Measurements from ENCODE around the gene CALML6.
"Not testable (repeated sequence)": the region's sequence is repeated elsewhere in the genome, so short reads cannot be mapped to it uniquely, and the experiment has no call there.

The CALML6 gene

DNA sequence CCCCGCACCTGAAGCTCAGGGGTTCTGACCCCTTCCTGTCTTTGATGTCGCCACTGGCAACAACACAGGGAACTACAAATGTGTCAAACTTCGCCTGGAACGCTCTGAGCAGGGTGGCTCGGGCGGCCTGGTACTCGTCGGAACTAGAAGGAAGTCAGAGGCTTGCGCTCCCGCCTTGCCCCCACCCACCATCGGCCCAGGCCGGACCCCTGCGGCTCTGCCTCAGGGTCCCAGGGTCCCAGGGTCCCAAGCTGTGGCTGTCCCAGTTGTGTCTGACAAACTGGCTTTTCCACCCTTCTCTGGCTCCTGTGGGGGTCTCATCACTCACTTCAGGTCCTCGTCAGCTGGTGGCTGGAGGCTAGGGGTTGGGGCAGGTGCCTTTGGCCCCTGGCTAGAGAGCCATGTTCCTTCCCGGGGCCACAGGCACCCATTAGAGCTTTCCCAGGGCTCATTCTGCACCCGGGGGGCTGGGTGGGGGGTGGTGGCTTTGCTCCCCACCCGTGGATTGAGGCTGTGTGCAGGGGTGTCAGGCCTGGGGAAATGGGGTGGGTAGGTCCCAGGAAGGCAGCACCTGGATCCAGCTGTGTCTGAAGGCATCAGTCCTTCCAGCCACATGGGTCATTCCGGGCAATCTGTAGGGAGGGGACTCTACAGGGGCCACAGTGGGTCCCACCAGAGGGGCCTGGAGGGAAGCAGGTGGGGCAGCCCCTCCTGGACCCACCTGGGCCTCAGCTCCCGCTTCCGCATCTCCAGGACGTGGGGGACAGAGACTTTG lies 12.0 kb downstream of the CALML6 start:
- DNase-seq = no peak

DNA sequence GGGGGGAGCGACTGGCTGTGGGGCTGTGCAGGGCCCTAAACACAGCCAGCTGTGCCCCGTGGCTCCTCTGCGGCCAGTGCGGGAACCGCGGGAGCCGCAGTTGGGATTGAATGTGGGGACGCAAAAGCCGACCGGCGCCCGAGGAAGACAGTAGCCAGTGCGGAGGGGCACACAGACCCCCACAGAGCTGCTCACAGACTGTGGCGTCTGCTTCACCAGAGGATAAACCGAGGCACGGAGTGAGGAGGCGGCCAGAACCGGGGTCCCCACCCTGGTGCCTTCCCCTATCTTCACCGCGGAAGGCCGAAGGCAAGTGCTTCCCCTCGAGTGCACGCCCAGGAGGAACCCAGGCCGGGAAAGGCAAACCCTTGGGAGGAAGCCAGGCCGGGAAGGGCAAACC lies 12.7 kb downstream of the CALML6 start:
- DNase-seq = no peak

DNA sequence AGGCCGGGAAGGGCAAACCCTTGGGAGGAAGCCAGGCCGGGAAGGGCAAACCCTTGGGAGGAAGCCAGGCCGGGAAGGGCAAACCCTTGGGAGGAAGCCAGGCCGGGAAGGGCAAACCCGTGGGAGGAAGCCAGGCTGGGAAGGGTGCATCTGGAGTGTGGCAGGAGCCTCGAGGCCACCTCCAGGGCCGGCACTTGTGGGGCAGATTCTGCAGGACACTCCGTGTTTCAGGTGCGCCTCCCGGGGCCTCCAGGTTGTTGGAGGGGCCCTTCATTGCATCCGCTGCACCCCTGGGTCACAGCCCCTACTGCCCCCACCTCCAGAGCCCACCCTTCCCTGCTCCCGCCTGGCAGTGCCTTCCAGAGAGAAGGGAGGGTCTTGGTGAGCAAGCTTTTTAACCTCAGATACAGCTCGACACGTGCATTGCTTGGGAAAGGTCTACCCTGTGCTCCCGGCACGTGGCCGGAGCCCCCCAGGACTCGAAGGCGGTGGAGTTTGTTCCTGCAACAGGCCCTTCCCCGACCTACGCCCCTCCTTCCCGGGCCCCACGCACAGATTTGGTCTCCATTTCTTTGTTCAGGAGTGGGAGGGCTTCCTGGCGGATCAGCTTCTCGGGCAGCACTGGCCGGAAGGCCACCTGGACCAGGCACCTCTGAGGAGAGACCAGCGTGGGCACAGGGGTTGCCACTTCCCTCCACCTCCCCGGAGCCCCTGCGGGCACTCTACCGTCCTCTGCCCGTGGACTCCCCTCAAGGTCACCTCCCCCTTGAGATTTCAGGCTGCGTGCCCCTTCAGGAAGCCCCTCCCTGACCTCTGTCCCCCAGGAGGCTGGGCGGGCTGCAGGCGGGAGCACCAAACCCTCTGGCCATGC lies 13.4 kb downstream of the CALML6 start:
- DNase-seq = no peak

DNA sequence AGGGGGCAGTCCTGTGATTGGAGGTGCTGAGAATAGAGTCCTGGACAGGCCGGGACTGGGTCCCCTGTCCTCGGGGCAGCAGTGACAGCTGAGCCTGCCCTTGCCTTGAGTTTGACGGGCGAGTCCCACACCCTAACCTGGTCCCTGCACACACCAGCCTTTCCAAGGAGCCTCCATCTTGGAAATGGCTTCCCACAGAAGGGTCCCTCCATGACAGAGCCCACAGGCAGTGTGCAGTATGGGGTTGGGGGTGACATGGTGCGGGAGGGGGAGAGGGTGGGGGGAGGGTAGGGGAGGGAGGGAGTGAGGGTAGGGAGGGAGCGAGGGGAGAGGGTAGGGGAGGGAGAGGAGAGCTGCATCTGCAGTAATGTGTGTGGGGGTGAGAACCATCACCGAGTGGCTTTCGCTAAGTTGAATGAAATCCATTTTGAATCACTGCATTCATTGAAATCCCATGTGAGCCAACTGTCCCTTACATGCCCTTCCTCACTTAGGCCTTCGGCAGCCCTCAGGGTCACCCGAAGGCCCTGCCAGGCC lies 14.1 kb downstream of the CALML6 start:
- no peak for DNase-seq

DNA sequence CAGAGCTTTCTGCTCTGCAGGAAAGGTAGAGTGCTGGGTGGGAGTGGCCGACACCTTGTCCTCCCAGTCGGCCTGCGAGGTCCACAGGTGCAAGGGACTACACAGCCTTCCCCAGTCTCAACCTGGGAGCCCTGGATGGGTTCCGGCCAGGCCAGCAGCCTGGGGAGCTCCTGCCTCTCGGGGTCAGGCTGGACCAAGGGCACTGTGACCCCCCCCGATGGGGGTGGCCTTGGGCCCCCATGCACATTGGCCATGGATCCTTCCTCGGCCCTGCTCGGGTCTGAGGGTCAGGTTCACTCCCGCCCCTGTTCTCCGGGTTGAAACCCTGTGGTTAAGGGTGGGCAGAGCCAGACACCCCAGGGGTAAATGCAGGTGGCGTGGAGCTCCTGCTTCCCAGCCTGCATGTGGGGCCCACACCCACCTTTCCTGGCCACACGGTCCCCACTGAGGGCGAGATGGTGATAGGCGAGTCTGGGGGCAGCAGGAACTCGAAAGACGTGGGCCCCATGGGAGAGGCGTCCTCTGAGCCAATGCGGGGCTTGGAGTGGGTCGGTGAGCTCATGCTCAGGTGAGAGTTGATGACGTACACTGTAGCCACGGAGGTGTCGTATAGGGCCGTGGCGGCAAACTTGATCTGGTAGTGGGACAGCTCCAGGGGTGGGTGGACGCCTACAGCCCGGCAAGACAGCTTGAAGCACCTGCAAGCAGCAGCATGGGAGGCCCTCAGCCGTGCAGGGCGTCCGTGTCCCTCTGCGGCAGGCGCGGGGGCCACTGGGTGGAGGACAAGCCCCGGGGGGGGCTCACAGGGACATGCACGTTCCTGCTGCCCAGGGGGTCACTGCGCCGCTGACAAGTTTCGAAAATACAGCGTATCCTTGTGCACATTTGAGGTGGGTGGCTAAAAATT lies 14.8 kb downstream of the CALML6 start:
- DNase-seq = no peak

DNA sequence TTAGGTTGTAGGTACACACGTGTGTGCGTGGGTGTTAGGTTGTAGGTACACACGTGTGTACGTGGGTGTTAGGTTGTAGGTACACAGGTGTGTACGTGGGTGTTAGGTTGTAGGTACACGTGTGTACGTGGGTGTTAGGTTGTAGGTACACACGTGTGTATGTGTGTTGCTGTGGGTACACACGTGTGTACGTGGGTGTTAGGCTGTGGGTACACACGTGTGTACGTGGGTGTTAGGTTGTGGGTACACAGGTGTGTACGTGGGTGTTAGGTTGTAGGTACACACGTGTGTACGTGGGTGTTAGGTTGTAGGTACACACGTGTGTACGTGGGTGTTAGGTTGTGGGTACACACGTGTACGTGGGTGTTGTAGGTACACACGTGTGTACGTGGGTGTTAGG lies 19.8 kb downstream of the CALML6 start:
- not testable (repeated sequence) for DNase-seq

DNA sequence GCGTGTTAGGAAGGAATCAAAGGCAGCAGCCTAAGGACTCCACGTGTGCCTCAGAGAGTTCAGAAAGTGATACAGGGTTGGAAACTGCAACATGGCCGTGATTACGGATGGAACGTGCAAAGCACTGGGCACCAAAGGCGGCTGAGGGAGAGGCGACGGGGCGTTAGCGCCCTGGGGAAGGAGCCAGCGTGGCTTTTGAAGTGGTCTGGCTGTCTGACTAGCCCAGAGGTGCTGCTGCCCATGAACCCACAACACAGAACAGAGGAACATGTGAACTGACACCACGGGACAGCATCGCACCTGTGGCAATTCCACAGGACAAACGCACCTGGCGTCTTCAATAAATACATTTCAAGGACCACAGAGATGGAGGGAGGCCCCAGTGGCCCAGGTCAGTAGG lies 22.0 kb downstream of the CALML6 start:
- no peak for DNase-seq

DNA sequence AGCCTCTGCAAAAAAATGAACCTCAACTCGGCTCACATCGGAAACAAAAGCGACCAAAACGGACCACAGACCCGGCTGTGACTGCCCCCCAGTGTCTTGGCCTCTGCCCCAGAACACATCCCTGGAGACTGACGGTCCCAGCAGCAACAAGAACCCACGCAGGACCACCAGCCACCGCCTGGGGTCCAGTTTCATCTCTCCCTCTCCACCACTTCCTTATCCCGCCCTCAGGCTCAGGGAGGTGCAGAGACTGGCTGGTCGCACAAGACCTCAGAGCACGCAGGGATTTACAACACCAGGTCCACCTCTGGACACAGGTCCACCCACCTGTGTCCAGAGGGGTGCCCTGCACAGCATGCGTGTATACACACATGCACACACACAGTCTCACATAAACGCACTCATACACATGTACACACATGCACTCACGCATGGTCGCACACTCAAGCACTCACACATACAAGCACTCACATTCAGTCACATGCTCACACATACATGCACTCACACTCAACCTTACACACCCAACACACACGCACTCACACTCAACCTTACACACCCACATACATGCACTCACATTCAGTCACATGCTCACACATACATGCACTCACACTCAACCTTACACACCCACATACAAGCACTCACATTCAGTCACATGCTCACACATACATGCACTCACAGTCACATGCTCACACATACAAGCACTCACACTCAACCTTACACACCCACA lies 22.7 kb downstream of the CALML6 start:
- DNase-seq = no peak

DNA sequence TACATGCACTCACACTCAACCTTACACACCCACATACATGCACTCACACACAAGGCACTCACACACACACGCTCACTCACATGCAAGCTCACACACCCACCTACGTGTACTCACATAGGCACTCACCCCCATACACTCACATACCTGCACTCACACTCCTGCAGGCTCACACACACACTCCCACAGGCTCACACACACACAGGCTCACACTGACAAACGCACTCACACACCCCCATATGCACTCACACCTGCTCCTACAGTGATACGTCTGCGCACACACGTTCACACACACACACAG lies 23.2 kb downstream of the CALML6 start:
- DNase-seq = no peak

DNA sequence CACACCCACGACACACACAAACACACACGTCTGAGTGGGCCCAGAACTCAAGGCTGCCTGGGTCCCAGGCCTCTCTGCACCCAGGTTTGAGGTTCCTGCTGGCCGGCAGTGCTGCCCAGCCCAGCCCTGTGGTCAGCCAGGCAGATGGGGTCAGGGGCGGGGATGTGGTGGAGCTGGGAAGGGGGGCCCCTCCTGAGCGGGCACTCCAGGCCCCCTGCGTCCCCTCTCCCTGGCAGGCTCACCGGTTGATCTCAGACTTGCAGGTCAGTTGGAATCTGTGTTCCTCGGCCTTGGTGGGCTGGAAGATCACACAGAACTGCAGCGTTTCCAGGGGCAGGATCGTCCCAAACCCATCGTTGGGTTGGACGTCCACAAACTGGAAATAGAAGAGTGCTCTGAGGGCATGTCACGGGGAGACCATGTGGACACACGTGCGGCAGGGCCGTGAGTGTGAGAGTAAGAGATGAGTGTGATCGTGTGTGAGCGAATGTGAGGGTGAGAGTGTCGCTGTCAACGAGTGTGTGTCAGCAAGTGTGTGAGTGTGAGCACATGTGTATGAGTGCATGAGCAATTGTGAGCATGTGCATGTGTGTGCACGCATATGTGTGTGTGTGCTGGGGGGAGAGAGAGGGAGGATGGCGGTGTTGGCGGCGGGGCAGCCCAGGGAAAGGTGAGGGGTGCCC lies 23.7 kb downstream of the CALML6 start:
- no peak for DNase-seq

DNA sequence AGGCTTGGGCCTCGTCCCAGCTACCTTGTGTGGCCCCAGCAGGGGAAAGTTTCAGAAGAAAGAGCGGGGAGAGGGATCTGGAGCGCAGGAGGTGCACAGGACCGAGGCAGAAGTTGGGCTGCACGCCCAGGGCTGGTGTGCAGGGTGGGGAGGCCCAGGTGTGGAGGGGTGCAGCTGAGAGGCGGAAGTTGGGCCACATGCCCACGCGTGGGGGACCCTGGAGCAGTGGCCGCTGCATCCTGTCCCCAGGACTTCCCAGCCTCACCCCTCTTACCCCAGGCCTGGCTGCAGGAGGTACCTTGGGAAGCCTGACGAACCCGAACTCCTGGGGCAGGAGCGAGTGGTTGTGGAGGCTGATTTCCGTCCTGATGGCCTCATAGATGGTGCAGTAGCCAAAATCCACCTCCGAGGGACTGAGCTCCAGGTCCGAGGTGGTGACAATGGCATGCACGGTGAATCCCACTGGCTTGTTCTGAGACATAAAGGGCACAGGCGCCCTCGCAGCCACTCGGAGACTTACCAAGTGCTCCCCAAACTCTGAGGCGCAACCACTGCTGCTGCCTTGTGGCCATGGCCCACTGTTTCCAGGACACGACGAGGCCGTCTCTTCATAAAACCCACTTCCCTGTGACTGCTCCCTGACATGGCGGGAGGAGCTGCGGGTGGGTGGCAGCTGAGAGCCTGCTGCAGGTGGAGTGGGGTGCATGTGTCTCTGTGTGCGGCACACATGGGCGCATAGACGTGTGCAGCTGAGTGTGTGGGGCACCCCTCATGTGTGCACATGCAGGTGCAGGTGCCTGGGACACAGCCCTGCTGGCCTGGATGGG lies 24.4 kb downstream of the CALML6 start:
- no peak for DNase-seq

DNA sequence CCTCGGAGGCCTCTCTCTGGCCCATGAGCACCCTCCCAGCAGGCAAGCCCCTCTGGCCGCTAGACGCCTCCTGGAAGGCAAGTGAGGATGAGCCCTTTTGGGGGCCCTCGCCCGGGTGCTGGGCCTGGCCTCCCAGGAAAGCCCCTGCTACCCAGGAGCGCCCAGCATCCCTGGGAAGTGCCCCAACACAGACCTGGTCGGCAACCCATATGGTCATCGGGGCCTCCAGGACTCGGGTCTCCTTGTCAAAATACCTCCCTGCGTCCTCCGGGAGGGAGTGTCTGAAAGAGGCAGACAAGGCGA lies 25.0 kb downstream of the CALML6 start:
- DNase-seq = no peak

DNA sequence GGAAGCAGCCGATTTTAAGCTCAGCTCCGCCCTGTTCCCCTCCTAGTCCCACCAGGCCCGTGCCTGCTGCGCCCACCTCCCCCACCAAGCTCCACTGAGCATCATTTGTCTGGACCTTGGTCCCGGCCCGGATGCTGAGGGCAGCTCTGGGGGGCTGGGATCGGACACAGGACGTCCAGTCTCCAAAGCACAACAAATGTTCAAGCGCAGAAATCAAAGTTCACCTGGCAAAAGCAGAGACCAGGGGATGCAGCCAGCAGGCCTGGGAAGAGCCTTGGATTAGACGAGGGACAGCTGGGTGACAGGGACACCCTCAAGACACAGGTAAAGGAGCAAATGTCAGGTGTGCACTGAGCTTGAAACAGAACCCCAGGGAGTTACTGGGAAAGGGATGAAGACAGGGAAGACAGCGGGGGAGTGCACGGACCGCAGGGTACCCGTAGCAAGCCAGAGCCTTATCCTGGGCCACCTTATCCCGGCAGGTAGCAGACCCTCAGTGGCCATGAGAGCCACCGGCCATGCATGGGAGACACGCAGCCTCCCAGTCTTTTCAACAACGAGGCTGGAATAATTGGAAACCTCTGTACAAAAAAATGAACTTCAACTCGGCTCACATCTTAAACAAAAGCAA lies 26.3 kb downstream of the CALML6 start:
- DNase-seq = no peak

DNA sequence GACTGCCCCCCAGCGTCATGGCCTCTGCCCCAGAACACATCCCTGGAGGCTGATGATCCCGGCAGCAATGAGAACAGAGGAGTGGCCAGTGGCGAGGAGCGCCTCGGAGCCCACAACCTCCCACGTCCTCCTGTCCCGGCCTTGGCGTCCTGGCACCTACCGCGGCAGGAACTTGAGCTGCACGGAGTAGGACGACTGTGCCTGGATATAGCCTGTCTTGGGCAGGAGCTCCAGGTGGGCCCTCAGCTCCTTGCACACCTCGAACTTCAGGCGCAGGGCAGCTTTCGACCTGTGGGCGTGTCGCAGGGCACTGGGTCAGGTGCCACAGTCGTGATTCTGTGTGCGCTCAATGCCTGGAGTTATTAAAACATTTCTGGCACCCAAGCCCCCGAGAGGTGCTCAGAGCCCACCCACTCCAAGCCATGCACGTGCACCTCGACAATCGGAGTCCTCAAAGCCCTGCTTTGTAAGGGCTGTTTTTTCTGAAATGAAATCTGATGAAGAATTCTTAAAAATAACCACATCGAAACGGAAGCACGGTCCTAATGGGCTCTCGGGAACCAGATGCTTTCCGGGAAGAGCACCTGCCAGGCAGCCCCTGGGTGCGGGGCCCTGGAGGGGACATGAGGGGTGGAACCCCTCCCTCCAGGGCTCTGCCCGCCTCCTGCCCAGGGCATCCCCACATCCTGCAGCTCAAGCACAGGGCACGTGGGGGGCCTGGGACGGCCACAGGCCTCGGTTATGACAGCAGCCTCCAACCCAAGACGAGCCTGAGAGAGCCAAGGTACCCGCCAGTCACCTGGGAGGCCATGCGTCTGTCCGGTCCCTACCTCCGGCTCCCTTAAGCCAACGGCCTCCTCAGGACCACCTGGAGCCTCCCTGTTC lies 27.1 kb downstream of the CALML6 start:
- DNase-seq = no peak

DNA sequence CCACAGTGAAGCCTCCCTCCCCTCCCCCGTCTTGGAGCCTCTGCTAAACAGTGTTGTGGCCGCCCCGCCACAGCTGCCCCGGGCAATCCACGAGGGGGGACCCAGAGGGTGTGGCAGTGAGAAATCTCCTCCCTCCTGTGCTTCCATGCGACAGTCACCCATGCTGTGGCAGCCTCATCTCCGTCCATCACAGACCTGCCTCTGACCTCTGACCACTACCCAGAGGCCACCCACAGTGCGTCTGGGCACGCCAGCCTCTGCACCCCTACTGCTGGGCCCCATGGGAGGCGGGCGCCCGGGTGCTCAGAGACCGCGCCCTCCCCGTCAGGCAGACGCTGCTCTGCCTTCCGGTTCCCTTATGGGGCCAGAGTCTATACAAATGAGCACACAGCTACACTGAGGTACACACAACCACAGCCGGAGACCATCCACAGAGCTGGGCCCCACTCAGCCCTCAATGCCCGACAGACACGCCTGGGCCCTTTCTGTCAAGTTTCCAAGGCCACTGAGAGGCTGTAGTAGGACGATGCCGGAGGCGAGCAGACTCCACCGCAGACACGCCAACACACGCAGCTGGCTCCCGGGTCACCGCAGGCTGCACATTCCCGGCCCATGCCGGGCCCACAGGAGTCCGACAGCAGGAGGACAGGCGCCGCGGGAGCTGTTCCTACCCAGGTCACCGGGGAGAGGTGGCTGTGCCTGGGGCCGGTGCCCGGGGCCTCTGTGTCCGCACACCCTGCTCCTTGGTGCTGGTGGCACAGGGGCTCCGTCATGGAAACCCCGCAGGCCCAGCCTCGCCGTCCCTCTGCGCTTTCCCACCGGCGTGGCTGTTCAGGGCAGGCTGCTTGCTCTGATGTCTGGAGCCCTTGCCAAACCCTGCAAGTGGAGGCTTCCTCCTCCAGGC lies 27.9 kb downstream of the CALML6 start:
- DNase-seq = no peak

DNA sequence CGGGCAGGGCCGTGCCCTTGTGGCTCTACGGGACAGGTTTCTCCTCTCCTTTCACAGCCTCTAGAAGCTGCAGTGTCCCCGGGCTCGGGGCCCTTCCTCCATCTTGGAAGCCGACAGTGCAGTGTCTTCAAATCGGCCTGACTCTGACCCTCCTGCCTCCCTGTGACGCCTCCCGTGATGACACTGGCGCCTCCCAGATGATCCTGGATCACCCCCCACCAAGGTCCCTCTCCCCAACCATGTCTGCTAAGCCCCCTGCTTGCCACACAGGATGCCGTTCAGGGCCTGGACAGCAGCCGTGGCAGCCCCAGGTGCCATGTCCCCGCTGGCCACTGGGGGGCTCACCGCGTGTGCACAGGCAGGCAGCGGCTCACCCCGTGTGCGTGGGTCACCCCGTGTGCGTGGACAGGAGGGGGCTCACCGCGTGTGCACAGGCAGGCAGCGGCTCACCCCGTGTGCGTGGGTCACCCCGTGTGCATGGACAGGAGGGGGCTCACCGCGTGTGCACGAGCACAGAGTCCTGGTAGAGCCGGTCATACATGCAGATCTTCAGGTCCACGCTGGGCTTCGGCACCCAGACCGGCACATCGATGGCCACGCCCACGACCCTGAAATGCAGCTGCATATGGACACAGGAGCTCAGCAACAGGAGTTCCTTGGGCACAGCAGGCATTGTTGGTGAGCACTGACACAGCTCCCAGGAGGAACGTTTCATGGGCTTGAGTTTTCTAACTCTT lies 28.9 kb downstream of the CALML6 start:
- peak; percentile 58 for DNase-seq

DNA sequence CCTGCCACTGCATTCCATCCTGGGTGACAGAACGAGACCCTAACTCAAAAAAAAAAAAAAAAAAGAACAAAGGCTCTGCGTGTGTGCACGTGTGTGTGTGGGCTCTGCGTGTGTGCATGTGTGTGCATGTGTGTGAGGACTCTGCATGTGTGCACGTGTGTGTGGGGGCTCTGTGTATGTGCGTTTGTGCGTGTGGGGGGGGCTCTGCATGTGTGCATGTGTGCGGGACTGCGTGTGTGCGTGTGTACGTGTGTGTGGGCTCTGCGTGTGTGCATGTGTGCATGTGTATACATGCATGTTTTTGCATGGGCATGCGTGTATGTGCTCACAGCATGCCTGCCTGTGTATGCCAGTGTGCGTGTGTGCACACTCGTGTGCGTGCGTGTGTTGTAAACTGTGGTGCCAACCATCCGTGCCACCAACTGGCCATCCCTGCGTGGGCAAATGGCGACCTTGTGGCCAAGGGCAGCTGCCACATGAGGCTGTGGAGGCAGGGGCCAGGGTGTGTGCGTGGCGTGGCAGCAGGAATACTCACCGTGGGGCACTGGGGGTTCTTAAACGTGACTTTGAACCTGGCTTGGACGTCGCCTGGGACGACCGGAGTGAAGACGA lies 30.8 kb downstream of the CALML6 start:
- DNase-seq = no peak

Data from activated CD4-positive, alpha-beta T cell treated with anti-CD3 and anti-CD28 coated beads, Interleukin-2, amount 50 U/mL, for 1 hour (primary cell).